AML-193 (cell line): ENCODE results near the gene DPP6.
"Not testable (repeated sequence)": the region's sequence is repeated elsewhere in the genome, so short reads cannot be mapped to it uniquely, and the experiment has no call there.

ENCODE experiments used
- DNase-seq, 2 experiments: peaks; one replicate each; lab custom pipeline; 2025; lab: John Stamatoyannopoulos, UW

Gene DPP6

GRCh38 chr7:154148791-154149516 is 96.8 kb downstream of the DPP6 start:
- not testable (repeated sequence) for DNase-seq

- DNase-seq, result not testable (repeated sequence)
Measured at GRCh38 chr7:154150656-154151055, 98.5 kb downstream of the DPP6 start.

GRCh38 chr7:154151306-154151705 is 99.1 kb downstream of the DPP6 start:
- DNase-seq, result not testable (repeated sequence)

- not testable (repeated sequence) for DNase-seq
Measured at GRCh38 chr7:154155928-154156327, 103.7 kb downstream of the DPP6 start.

- not testable (repeated sequence) for DNase-seq
Measured at GRCh38 chr7:154162921-154163320, 110.7 kb downstream of the DPP6 start.

- DNase-seq, result not testable (repeated sequence)
Measured at GRCh38 chr7:154163642-154164041, 111.4 kb downstream of the DPP6 start.

- no peak for DNase-seq
Measured at GRCh38 chr7:154167051-154167450, 114.9 kb downstream of the DPP6 start.

- no peak for DNase-seq
Measured at GRCh38 chr7:154167807-154168206, 115.6 kb downstream of the DPP6 start.

- no peak for DNase-seq
Measured at GRCh38 chr7:154171422-154171821, 119.2 kb downstream of the DPP6 start.

- DNase-seq, result no peak
Measured at GRCh38 chr7:154172236-154172635, 120.0 kb downstream of the DPP6 start.

- no peak for DNase-seq
Measured at GRCh38 chr7:154177584-154177983, 125.4 kb downstream of the DPP6 start.

- no peak for DNase-seq
Measured at GRCh38 chr7:154178895-154179294, 126.7 kb downstream of the DPP6 start.

- no peak for DNase-seq
Measured at GRCh38 chr7:154183482-154183881, 131.3 kb downstream of the DPP6 start.

- DNase-seq, result no peak
Measured at GRCh38 chr7:154183946-154184345, 131.7 kb downstream of the DPP6 start.

- DNase-seq, result no peak
Measured at GRCh38 chr7:154186811-154187210, 134.6 kb downstream of the DPP6 start.

- DNase-seq, result no peak
Measured at GRCh38 chr7:154188330-154188729, 136.1 kb downstream of the DPP6 start.

GRCh38 chr7:154195266-154195665 is 143.1 kb downstream of the DPP6 start:
- DNase-seq, result no peak

- DNase-seq, result no peak
Measured at GRCh38 chr7:154198481-154198880, 146.3 kb downstream of the DPP6 start.

- no peak for DNase-seq
Measured at GRCh38 chr7:154200241-154200640, 148.0 kb downstream of the DPP6 start.

- no peak for DNase-seq
Measured at GRCh38 chr7:154202002-154202401, 149.8 kb downstream of the DPP6 start.

- no peak for DNase-seq
Measured at GRCh38 chr7:154204046-154204445, 151.8 kb downstream of the DPP6 start.

GRCh38 chr7:154212861-154213260 is 160.7 kb downstream of the DPP6 start:
- DNase-seq, result no peak

GRCh38 chr7:154217688-154218340 is 165.6 kb downstream of the DPP6 start:
- no peak for DNase-seq

GRCh38 chr7:154231732-154232131 is 179.5 kb downstream of the DPP6 start:
- DNase-seq, result peak in 1 of 2 experiments; percentile 0
